Amniotic stem cell (primary cell): ENCODE results near the gene PSEN2.
A peak's percentile ranks its signal among the peaks of the same experiment; 100 is the strongest.
"Not testable (repeated sequence)": the region's sequence is repeated elsewhere in the genome, so short reads cannot be mapped to it uniquely, and the experiment has no call there.

Experiments
- DNase-seq: peaks from one replicate; lab custom pipeline; 2025; lab: John Stamatoyannopoulos, UW

The PSEN2 gene

GRCh38 chr1:226870401-226871279, at the start of gene PSEN2:
Gene PSEN2, plus strand, starts transcription at chr1:226870616. Its CDS starts 11,292 bp downstream, at chr1:226881908.
- peak; percentile 47 for DNase-seq

GRCh38 chr1:226820941-226821718, 49.3 kb upstream of the PSEN2 start:
- DNase-seq, result peak; percentile 84

- DNase-seq, result no peak
Measured at GRCh38 chr1:226821719-226822085, 48.7 kb upstream of the PSEN2 start.

GRCh38 chr1:226823643-226824042, 46.8 kb upstream of the PSEN2 start:
- no peak for DNase-seq

- DNase-seq, result no peak
Measured at GRCh38 chr1:226825037-226825745, 45.2 kb upstream of the PSEN2 start.

GRCh38 chr1:226825746-226826100, 44.7 kb upstream of the PSEN2 start:
- DNase-seq, result no peak

- no peak for DNase-seq
Measured at GRCh38 chr1:226826479-226827261, 43.7 kb upstream of the PSEN2 start.

GRCh38 chr1:226827458-226827857, 43.0 kb upstream of the PSEN2 start:
- no peak for DNase-seq

- peak; percentile 79 for DNase-seq
Measured at GRCh38 chr1:226827968-226828513, 42.4 kb upstream of the PSEN2 start.

GRCh38 chr1:226829105-226829504, 41.3 kb upstream of the PSEN2 start:
- DNase-seq, result no peak

- DNase-seq, result no peak
Measured at GRCh38 chr1:226831953-226832352, 38.5 kb upstream of the PSEN2 start.

GRCh38 chr1:226832613-226833012, 37.8 kb upstream of the PSEN2 start:
- no peak for DNase-seq

GRCh38 chr1:226834179-226834578, 36.2 kb upstream of the PSEN2 start:
- not testable (repeated sequence) for DNase-seq

- not testable (repeated sequence) for DNase-seq
Measured at GRCh38 chr1:226835396-226835795, 35.0 kb upstream of the PSEN2 start.

GRCh38 chr1:226837966-226838365, 32.5 kb upstream of the PSEN2 start:
- not testable (repeated sequence) for DNase-seq

GRCh38 chr1:226838456-226838855, 32.0 kb upstream of the PSEN2 start:
- DNase-seq, result no peak

GRCh38 chr1:226845624-226846023, 24.8 kb upstream of the PSEN2 start:
- DNase-seq, result no peak

GRCh38 chr1:226846786-226847185, 23.6 kb upstream of the PSEN2 start:
- DNase-seq, result no peak

- not testable (repeated sequence) for DNase-seq
Measured at GRCh38 chr1:226854548-226854947, 15.9 kb upstream of the PSEN2 start.

- DNase-seq, result no peak
Measured at GRCh38 chr1:226862890-226863289, 7.5 kb upstream of the PSEN2 start.

GRCh38 chr1:226863446-226863845, 7.0 kb upstream of the PSEN2 start:
- no peak for DNase-seq
